ENCODE data around the gene RABGAP1L.

Gene RABGAP1L

GRCh38 chr1:174764191-174764590 lies 604.9 kb downstream of the RABGAP1L start:
- DNase-seq (ENCODE audit: low spot score), result no peak
- in situ Hi-C loops (cut with MboI; ENCODE audit: low sequenced_read_pairs, unreplicated experiment), result no loop called here
- no peak for TF ChIP-seq CTCF (IDR thresholded peaks at IDR 0.05; ENCODE audit: borderline replicate concordance, control extremely low read depth, extremely low read depth, insufficient read depth, missing control alignments)

- in situ Hi-C loops (cut with MboI; ENCODE audit: low sequenced_read_pairs, unreplicated experiment), result no loop called here
- DNase-seq (ENCODE audit: low spot score), result no peak
- TF ChIP-seq CTCF (IDR thresholded peaks at IDR 0.05; ENCODE audit: borderline replicate concordance, control extremely low read depth, extremely low read depth, insufficient read depth, missing control alignments), result no peak
Observed at GRCh38 chr1:174766727-174767126, 607.4 kb downstream of the RABGAP1L start.

- DNase-seq (ENCODE audit: low spot score), result no peak
- no peak for TF ChIP-seq CTCF (IDR thresholded peaks at IDR 0.05; ENCODE audit: borderline replicate concordance, control extremely low read depth, extremely low read depth, insufficient read depth, missing control alignments)
- in situ Hi-C loops (cut with MboI; ENCODE audit: low sequenced_read_pairs, unreplicated experiment), result no loop called here
Observed at GRCh38 chr1:174768516-174768915, 609.2 kb downstream of the RABGAP1L start.

- no peak for DNase-seq (ENCODE audit: low spot score)
- in situ Hi-C loops (cut with MboI; ENCODE audit: low sequenced_read_pairs, unreplicated experiment), result no loop called here
- no peak for TF ChIP-seq CTCF (IDR thresholded peaks at IDR 0.05; ENCODE audit: borderline replicate concordance, control extremely low read depth, extremely low read depth, insufficient read depth, missing control alignments)
Observed at GRCh38 chr1:174768949-174769348, 609.6 kb downstream of the RABGAP1L start.

GRCh38 chr1:174769961-174770549 lies 610.7 kb downstream of the RABGAP1L start:
- in situ Hi-C loops (cut with MboI; ENCODE audit: low sequenced_read_pairs, unreplicated experiment), result loop anchor here (5.0 kb wide), 1 partner anchor 222 kb away; no protein-coding TSS in a partner anchor
- peak; percentile 51 for DNase-seq (ENCODE audit: low spot score)

GRCh38 chr1:174775621-174776020 lies 616.3 kb downstream of the RABGAP1L start:
- no peak for DNase-seq (ENCODE audit: low spot score)
- TF ChIP-seq CTCF (IDR thresholded peaks at IDR 0.05; ENCODE audit: borderline replicate concordance, control extremely low read depth, extremely low read depth, insufficient read depth, missing control alignments), result no peak
- in situ Hi-C loops (cut with MboI; ENCODE audit: low sequenced_read_pairs, unreplicated experiment), result no loop called here

More at GRCh38 chr1:174769961-174770549, 610.7 kb downstream of the RABGAP1L start:
- TF ChIP-seq CTCF (IDR thresholded peaks at IDR 0.05; ENCODE audit: borderline replicate concordance, control extremely low read depth, extremely low read depth, insufficient read depth, missing control alignments), result peak; percentile 47

All from GM13976 (cell line).